ENCODE measurements around the gene KCNG2.

Gene KCNG2

DNA sequence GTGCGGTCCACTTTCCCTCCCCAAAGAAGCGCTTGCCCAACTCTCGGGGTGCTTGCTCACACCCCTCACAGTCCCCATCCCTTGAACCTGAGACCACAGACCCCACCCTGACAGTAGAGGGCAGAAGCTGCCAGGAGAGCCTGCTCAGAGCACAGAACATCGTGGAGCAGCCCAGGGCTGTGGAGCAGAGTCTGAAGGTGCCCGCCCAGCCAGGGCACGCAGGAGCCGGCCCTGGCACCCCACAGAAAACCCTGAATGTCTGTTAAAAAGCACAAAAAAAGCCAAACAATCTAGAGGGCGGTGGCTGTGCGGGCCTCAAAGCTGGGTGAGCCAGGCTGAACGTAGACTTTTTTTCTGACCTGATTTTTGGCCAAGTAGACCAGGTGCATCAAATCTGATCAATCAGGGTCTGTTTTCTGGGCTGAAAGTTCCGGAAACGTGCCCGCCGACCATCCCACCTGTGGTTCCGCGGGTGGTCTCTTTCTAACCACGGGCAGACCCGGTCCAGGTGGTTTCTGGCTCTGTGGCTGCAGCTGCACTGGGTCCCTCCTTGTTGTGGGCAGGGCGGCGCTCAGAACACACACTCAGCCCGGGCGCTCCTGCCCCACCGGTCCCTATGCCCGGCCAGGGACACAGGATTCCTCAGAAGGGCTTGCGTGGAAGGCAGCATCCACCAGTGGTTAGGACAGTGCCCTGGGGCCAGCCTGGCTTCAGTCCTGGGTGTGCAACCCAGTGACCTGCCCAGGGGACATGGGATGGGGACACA, 87.4 kb downstream of the KCNG2 start:
- DNase-seq: no peak
- Histone ChIP-seq H3K27me3 (replicated peaks; ENCODE audit: control insufficient read depth, insufficient read depth, low read length, poor library complexity, severe bottlenecking) (no peaks in the 10 kb centered on the region), H3K9me3 (ENCODE audit: control insufficient read depth, low read length) (no peaks in the 10 kb centered on the region), H3K4me1 (ENCODE audit: control insufficient read depth, insufficient read depth, low read length, poor library complexity, severe bottlenecking) (no peaks in the 10 kb centered on the region), H3K27ac (ENCODE audit: insufficient read depth, low read length, poor library complexity, severe bottlenecking) (no peak overlapping the region), H3K36me3 (ENCODE audit: control insufficient read depth, insufficient read depth, low read length) (no peaks in the 10 kb centered on the region), H3K4me3 (ENCODE audit: insufficient read depth, low read depth, low read length, poor library complexity, severe bottlenecking) (no peak overlapping the region)

DNA sequence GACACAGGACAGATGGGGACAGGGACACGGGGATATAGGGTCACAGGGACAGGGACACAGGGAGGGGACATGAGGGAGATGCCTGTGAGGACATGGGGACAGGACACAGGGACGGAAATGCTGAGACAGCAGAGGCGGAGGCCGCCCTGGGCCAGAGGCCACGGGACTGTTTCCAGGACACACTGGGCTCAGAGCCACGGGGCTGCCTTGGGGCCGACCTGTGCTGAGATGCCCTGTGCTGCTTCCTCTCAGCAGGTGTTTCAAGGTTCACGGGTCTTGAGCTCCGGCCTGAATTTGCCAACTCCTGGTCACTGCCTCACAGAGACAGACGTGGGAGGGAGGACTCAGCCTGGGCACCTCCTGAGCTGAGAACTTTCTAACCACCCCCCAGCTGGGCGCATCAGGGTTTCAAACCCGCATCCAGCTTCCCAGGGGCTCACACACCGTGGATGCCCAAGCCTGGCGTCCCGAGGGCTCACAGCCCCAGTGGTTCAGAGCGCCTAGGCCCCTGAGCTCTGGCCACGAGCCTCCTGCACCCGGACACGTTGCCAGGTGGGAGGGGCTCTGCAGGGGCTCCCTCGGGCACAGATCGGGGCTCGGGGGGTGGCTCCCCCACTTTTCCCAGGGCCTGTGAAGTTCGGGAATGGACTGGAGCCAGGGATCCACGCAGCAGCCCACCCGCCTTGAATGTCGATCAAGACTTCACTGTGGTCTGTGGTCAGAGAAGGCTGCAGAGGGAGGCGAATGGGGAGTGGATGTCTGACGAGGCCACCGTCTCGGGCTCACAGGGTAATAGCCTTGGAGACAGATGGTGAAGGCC, 89.7 kb downstream of the KCNG2 start:
- H3K36me3 ChIP-seq (ENCODE audit: control insufficient read depth, insufficient read depth, low read length): no peaks in the 10 kb centered on the region
- no peaks in the 10 kb centered on the region for H3K27me3 ChIP-seq (replicated peaks; ENCODE audit: control insufficient read depth, insufficient read depth, low read length, poor library complexity, severe bottlenecking)
- DNase-seq: no peak
- no peaks in the 10 kb centered on the region for H3K9me3 ChIP-seq (ENCODE audit: control insufficient read depth, low read length)
- no peaks in the 10 kb centered on the region for H3K4me1 ChIP-seq (ENCODE audit: control insufficient read depth, insufficient read depth, low read length, poor library complexity, severe bottlenecking)
- no peak overlapping the region for H3K4me3 ChIP-seq (ENCODE audit: insufficient read depth, low read depth, low read length, poor library complexity, severe bottlenecking)
- no peak overlapping the region for H3K27ac ChIP-seq (ENCODE audit: insufficient read depth, low read length, poor library complexity, severe bottlenecking)

DNA sequence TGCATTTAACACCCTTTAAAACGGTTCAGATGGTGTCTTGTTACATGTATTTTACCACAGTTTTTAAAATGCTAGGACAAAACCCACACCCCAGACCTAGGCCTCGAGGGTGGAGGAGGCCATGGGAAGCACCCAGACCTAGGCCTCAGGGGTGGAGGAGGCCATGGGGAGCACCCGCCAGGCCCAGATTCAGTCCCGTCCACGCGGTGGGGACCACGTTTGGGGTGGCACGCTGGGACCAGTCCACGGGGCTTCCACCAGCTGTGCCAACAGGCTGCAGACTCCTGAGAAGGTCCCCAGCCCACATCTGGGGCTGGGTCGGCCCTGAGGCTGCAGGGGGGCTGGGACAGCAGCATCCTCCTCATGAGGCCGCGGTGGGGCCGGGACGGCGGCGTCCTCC, 90.3 kb downstream of the KCNG2 start:
- H3K27ac ChIP-seq (ENCODE audit: insufficient read depth, low read length, poor library complexity, severe bottlenecking): no peak overlapping the region
- H3K9me3 ChIP-seq (ENCODE audit: control insufficient read depth, low read length): no peaks in the 10 kb centered on the region
- no peak overlapping the region for H3K4me3 ChIP-seq (ENCODE audit: insufficient read depth, low read depth, low read length, poor library complexity, severe bottlenecking)
- DNase-seq: no peak
- no peaks in the 10 kb centered on the region for H3K4me1 ChIP-seq (ENCODE audit: control insufficient read depth, insufficient read depth, low read length, poor library complexity, severe bottlenecking)
- no peaks in the 10 kb centered on the region for H3K36me3 ChIP-seq (ENCODE audit: control insufficient read depth, insufficient read depth, low read length)
- H3K27me3 ChIP-seq (replicated peaks; ENCODE audit: control insufficient read depth, insufficient read depth, low read length, poor library complexity, severe bottlenecking): no peaks in the 10 kb centered on the region

DNA sequence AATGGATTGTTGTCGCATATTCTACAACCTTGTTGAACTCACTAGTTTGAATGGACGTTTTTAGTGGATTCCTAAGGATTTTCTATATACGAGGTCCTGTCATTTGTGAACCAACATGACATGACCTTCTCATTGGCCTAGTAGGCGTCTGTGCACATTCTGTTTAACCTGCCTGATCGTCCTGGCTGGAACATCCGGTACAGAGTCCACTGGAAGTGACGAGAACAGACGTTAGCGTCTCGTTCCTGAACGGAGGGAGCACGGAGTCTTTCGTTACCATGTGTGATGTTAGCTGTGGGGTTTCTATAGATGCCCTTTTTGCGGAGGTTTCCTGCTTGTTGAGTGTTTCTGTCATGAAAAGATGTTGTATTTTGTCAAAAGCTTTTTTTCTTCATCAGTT, 91.8 kb downstream of the KCNG2 start:
- Histone ChIP-seq H3K4me1 (ENCODE audit: control insufficient read depth, insufficient read depth, low read length, poor library complexity, severe bottlenecking) (no peaks in the 10 kb centered on the region), H3K4me3 (ENCODE audit: insufficient read depth, low read depth, low read length, poor library complexity, severe bottlenecking) (no peak overlapping the region), H3K27me3 (replicated peaks; ENCODE audit: control insufficient read depth, insufficient read depth, low read length, poor library complexity, severe bottlenecking) (no peaks in the 10 kb centered on the region), H3K27ac (ENCODE audit: insufficient read depth, low read length, poor library complexity, severe bottlenecking) (no peak overlapping the region), H3K36me3 (ENCODE audit: control insufficient read depth, insufficient read depth, low read length) (no peaks in the 10 kb centered on the region), H3K9me3 (ENCODE audit: control insufficient read depth, low read length) (no peaks in the 10 kb centered on the region)
- DNase-seq: no peak

DNA sequence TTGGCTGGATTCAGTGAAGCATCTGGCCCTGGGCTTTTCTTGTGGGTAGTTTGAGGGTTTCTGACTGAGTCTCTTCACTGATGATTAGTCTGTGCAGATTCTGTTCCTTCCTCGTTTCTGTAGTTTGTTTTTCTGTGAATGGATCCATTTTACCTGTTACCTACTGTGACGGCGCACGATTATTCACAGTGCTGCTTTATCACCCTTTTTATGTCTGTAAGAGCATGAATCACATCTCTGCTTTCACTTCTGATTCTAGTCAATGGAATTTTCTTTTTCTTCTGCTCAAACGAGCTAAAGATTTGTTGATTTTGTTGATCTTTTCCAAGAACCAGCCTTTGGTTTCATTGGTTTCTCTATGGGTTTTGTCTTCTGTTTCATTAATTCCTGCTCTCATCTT, 92.9 kb downstream of the KCNG2 start:
- Histone ChIP-seq H3K27me3 (replicated peaks; ENCODE audit: control insufficient read depth, insufficient read depth, low read length, poor library complexity, severe bottlenecking) (no peaks in the 10 kb centered on the region), H3K36me3 (ENCODE audit: control insufficient read depth, insufficient read depth, low read length) (no peaks in the 10 kb centered on the region), H3K4me3 (ENCODE audit: insufficient read depth, low read depth, low read length, poor library complexity, severe bottlenecking) (no peak overlapping the region), H3K9me3 (ENCODE audit: control insufficient read depth, low read length) (no peaks in the 10 kb centered on the region), H3K4me1 (ENCODE audit: control insufficient read depth, insufficient read depth, low read length, poor library complexity, severe bottlenecking) (no peaks in the 10 kb centered on the region), H3K27ac (ENCODE audit: insufficient read depth, low read length, poor library complexity, severe bottlenecking) (no peak overlapping the region)
- no peak for DNase-seq

DNA sequence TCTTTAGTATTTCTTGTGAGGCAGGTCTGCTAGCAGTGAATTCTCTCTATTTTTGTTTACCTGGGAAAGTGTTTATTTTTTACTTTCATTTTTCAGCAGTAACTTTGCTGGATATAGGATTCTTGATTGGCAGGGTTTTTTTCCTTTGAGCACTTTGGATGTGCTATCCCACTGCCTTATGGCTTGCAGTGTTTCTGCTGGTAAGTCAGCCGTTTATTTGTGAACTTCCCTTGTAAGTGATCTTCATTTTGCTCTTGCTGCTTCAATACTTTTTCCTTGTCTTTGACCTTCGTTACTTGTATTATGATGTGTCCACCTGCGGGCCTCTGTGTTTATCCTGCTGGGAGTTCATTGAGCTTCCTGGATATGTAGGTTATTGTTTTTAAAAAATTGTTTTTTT, 99.0 kb downstream of the KCNG2 start:
- H3K27me3 ChIP-seq (replicated peaks; ENCODE audit: control insufficient read depth, insufficient read depth, low read length, poor library complexity, severe bottlenecking): no peaks in the 10 kb centered on the region
- no peak overlapping the region for H3K4me3 ChIP-seq (ENCODE audit: insufficient read depth, low read depth, low read length, poor library complexity, severe bottlenecking)
- H3K36me3 ChIP-seq (ENCODE audit: control insufficient read depth, insufficient read depth, low read length): no peaks in the 10 kb centered on the region
- no peaks in the 10 kb centered on the region for H3K4me1 ChIP-seq (ENCODE audit: control insufficient read depth, insufficient read depth, low read length, poor library complexity, severe bottlenecking)
- no peak overlapping the region for H3K27ac ChIP-seq (ENCODE audit: insufficient read depth, low read length, poor library complexity, severe bottlenecking)
- DNase-seq: no peak
- H3K9me3 ChIP-seq (ENCODE audit: control insufficient read depth, low read length): no peaks in the 10 kb centered on the region

DNA sequence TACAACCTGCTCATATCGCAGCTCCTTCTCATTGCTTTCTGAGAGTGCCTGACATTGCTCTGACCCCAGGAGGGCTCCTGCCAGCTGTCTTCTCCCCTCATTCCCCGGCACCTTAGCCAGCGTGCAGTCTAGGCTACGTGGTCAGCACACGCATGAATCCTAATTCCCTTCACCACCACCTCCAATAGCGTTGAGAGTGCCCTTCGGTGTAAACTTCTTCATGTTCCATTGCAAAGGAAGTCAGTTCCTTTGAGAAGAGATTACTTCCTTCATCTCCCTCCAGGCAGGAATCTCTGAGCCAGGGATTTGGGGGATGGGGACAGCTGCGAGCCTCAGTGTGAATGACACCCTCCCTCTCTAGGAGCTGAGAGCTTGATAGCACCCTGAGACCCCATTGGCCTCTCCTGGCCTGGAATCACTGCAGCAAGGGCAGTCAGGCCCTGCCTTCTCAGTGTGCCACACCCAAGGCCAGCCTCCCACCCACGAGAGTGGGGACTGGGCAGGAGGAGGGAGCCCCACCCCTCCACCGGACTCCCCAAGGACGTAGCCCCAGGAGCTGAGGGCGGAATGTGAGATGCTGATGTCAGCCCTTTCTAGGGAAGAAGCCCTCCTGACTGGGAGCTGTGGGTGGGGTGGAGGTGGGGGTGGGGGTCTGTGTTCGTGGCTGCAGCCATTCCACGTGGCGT, 100.3 kb downstream of the KCNG2 start:
- Histone ChIP-seq H3K27ac (ENCODE audit: insufficient read depth, low read length, poor library complexity, severe bottlenecking) (no peak overlapping the region), H3K4me3 (ENCODE audit: insufficient read depth, low read depth, low read length, poor library complexity, severe bottlenecking) (no peak overlapping the region), H3K4me1 (ENCODE audit: control insufficient read depth, insufficient read depth, low read length, poor library complexity, severe bottlenecking) (no peaks in the 10 kb centered on the region), H3K36me3 (ENCODE audit: control insufficient read depth, insufficient read depth, low read length) (no peaks in the 10 kb centered on the region), H3K9me3 (ENCODE audit: control insufficient read depth, low read length) (no peaks in the 10 kb centered on the region), H3K27me3 (replicated peaks; ENCODE audit: control insufficient read depth, insufficient read depth, low read length, poor library complexity, severe bottlenecking) (no peaks in the 10 kb centered on the region)
- DNase-seq: no peak

DNA sequence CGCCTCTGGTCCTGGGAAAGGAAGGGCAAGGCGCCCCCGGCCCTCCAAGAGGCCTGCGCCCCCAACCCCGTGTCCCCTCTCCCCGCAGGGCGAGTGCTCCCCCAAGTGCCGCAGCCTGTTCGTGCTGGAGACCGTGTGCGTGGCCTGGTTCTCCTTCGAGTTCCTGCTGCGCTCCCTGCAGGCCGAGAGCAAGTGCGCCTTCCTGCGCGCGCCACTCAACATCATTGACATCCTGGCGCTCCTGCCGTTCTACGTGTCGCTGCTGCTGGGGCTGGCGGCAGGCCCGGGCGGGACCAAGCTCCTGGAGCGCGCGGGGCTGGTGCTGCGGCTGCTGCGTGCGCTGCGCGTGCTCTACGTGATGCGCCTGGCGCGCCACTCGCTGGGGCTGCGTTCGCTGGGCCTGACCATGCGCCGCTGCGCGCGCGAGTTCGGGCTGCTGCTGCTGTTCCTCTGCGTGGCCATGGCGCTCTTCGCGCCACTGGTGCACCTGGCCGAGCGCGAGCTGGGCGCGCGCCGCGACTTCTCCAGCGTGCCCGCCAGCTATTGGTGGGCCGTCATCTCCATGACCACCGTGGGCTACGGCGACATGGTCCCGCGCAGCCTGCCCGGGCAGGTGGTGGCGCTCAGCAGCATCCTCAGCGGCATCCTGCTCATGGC, 101.3 kb downstream of the KCNG2 start:
- no peaks in the 10 kb centered on the region for H3K27me3 ChIP-seq (replicated peaks; ENCODE audit: control insufficient read depth, insufficient read depth, low read length, poor library complexity, severe bottlenecking)
- no peak for DNase-seq
- no peaks in the 10 kb centered on the region for H3K9me3 ChIP-seq (ENCODE audit: control insufficient read depth, low read length)
- peaks cover 3% of the 10 kb centered on the region for H3K36me3 ChIP-seq (ENCODE audit: control insufficient read depth, insufficient read depth, low read length)
- no peak overlapping the region for H3K4me3 ChIP-seq (ENCODE audit: insufficient read depth, low read depth, low read length, poor library complexity, severe bottlenecking)
- H3K27ac ChIP-seq (ENCODE audit: insufficient read depth, low read length, poor library complexity, severe bottlenecking): no peak overlapping the region
- no peaks in the 10 kb centered on the region for H3K4me1 ChIP-seq (ENCODE audit: control insufficient read depth, insufficient read depth, low read length, poor library complexity, severe bottlenecking)

DNA sequence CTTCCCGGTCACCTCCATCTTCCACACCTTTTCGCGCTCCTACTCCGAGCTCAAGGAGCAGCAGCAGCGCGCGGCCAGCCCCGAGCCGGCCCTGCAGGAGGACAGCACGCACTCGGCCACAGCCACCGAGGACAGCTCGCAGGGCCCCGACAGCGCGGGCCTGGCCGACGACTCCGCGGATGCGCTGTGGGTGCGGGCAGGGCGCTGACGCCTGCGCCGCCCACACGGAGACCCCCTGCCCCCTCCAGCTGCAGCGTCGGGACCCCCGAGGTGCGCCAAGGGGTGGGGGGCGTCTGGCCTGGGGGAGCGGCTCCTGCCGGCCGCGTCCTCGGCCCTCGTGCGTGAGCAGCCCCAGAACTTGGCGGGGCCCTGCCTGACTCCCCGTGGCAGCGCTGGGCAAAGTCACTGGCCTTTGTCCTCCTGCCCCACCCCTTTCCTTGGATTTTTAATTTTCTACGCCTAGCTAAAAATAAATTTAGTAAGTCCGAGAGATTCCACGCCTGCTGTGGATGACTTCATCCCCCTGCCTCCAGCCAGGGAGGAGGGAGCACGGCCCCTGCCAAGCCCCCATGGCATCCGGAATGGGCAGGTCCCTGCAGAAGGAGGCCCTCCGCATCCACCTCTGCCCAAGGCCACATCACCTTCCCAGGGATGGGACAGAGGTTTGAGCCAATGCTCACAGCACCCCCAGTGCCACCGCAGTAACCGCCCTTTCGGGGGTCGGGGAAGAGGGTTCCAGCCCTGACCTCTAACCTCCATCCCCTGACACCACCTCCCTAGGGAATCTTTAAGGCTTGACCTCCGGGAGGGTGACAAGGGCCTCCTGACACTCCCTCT, 102.1 kb downstream of the KCNG2 start:
- Histone ChIP-seq H3K27ac (ENCODE audit: insufficient read depth, low read length, poor library complexity, severe bottlenecking) (no peak overlapping the region), H3K9me3 (ENCODE audit: control insufficient read depth, low read length) (no peaks in the 10 kb centered on the region), H3K4me3 (ENCODE audit: insufficient read depth, low read depth, low read length, poor library complexity, severe bottlenecking) (no peak overlapping the region), H3K4me1 (ENCODE audit: control insufficient read depth, insufficient read depth, low read length, poor library complexity, severe bottlenecking) (no peaks in the 10 kb centered on the region), H3K27me3 (replicated peaks; ENCODE audit: control insufficient read depth, insufficient read depth, low read length, poor library complexity, severe bottlenecking) (no peaks in the 10 kb centered on the region), H3K36me3 (ENCODE audit: control insufficient read depth, insufficient read depth, low read length) (peaks cover 3% of the 10 kb centered on the region)
- DNase-seq: no peak

All from effector memory CD4-positive, alpha-beta T cell (primary cell).